22Rv1 (cell line): ENCODE results near the gene ZNF493.

Experiments used
- ZFX ChIP-seq: fragments of 450-650 bp; IDR thresholded peaks from 2 replicates; pipeline ENCODE4 v1.6.1; 2017; ENCODE audit warnings: antibody characterized with exemption, borderline replicate concordance
- TF ChIP-seq, protein P1 (sequence below): fragments of 450-650 bp; IDR thresholded peaks from 2 replicates; pipeline ENCODE4 v1.5.1; 2017; ENCODE audit warnings: mild to moderate bottlenecking

GRCh38 chr19:21440321-21440720 is 43.4 kb downstream of the ZNF493 start:
- TF ChIP-seq, protein P1, sequence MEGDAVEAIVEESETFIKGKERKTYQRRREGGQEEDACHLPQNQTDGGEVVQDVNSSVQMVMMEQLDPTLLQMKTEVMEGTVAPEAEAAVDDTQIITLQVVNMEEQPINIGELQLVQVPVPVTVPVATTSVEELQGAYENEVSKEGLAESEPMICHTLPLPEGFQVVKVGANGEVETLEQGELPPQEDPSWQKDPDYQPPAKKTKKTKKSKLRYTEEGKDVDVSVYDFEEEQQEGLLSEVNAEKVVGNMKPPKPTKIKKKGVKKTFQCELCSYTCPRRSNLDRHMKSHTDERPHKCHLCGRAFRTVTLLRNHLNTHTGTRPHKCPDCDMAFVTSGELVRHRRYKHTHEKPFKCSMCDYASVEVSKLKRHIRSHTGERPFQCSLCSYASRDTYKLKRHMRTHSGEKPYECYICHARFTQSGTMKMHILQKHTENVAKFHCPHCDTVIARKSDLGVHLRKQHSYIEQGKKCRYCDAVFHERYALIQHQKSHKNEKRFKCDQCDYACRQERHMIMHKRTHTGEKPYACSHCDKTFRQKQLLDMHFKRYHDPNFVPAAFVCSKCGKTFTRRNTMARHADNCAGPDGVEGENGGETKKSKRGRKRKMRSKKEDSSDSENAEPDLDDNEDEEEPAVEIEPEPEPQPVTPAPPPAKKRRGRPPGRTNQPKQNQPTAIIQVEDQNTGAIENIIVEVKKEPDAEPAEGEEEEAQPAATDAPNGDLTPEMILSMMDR: no peak
- no peak for TF ChIP-seq ZFX
